OCI-LY3 (cell line): ENCODE results near the gene CYFIP2.

Source experiments
- H2AFZ ChIP-seq: fragments of 200-600, 300-600 bp; shearing (Covaris generic); 2 replicates; pipeline ENCODE4 v1.6.0; 2014; ENCODE audit warnings: antibody characterized with exemption, low read depth, low read length
- H3K27ac ChIP-seq: fragments of 200-600, 300-600 bp; sonication (generic); 2 replicates; pipeline ENCODE4 v1.5.1; 2014; ENCODE audit warnings: mild to moderate bottlenecking, low read length, moderate library complexity, mixed read lengths
- H3K27me3 ChIP-seq: fragments of 200-600, 300-600 bp; sonication (generic); 2 replicates; pipeline ENCODE4 v1.6.1; 2014; ENCODE audit warnings: low read depth, low read length, mixed read lengths
- H3K36me3 ChIP-seq: fragments of 200-600, 300-600 bp; sonication (generic); replicated peaks from 2 replicates; pipeline ENCODE3; 2014; ENCODE audit warnings: low read depth, low read length, mixed read lengths
- H3K4me1 ChIP-seq: fragments of 300-600, 200-600 bp; sonication (generic); 2 replicates; pipeline ENCODE4 v1.6.1; 2014; ENCODE audit warnings: low read length, mixed read lengths
- H3K4me2 ChIP-seq: fragments of 200-600, 300-600 bp; sonication (generic); 2 replicates; pipeline ENCODE4 v1.6.1; 2014; ENCODE audit warnings: low read length, mixed read lengths
- H3K4me3 ChIP-seq: fragments of 300-600, 200-600 bp; sonication (generic); 2 replicates; pipeline ENCODE4 v1.5.1; 2014; ENCODE audit warnings: antibody characterized with exemption, mild to moderate bottlenecking, low read length, moderate library complexity
- H3K79me2 ChIP-seq: fragments of 300-600, 200-600 bp; shearing (Covaris generic); 2 replicates; pipeline ENCODE4 v1.6.1; 2014; ENCODE audit warnings: mild to moderate bottlenecking, low read length, mixed read lengths
- H3K9ac ChIP-seq: fragments of 300-600, 200-600 bp; shearing (Covaris generic); 2 replicates; pipeline ENCODE4 v1.6.0; 2014; ENCODE audit warnings: mild to moderate bottlenecking, low read length, moderate library complexity
- H3K9me3 ChIP-seq: fragments of 200-600, 300-600 bp; shearing (Covaris generic); 2 replicates; pipeline ENCODE4 v1.6.1; 2014; ENCODE audit warnings: low read length, mixed read lengths; ENCODE audit not compliant: insufficient read depth
- H4K20me1 ChIP-seq: fragments of 200-600, 300-600 bp; sonication (generic); 2 replicates; pipeline ENCODE4 v1.6.1; 2016; ENCODE audit warnings: low read length, mixed read lengths; ENCODE audit not compliant: insufficient read depth
- CTCF ChIP-seq: fragments of 200-600, 300-600 bp; sonication (generic); IDR thresholded peaks from 2 replicates; pipeline ENCODE4 v1.5.1; 2014; ENCODE audit warnings: antibody characterized with exemption, low read length, low read depth
- EZH2phosphoT487 ChIP-seq: fragments of 200-600 bp; shearing (Covaris generic); IDR thresholded peaks from 2 replicates; pipeline ENCODE4 v1.6.1; 2018; ENCODE audit warnings: antibody characterized with exemption, mixed run types, low read depth

The CYFIP2 gene

GRCh38 chr5:157225469-157226422 is 40.2 kb upstream of the CYFIP2 start:
- Histone ChIP-seq H3K4me1 (no peaks in the 10 kb centered on the region), H2AFZ (no peak overlapping the region), H3K27me3 (no peaks in the 10 kb centered on the region), H3K79me2 (no peaks in the 10 kb centered on the region), H3K9ac (no peak overlapping the region), H3K4me3 (no peak overlapping the region), H3K27ac (no peak overlapping the region), H3K4me2 (no peak overlapping the region), H4K20me1 (no peaks in the 10 kb centered on the region), H3K36me3 (no peaks in the 10 kb centered on the region), H3K9me3 (no peaks in the 10 kb centered on the region)
- TF ChIP-seq EZH2phosphoT487 (no peak), CTCF (no peak)

GRCh38 chr5:157230610-157231009 is 35.3 kb upstream of the CYFIP2 start:
- Histone ChIP-seq H2AFZ (no peak overlapping the region), H3K9me3 (no peaks in the 10 kb centered on the region), H3K27me3 (no peaks in the 10 kb centered on the region), H3K4me3 (no peak overlapping the region), H3K9ac (no peak overlapping the region), H3K36me3 (no peaks in the 10 kb centered on the region), H3K4me1 (no peaks in the 10 kb centered on the region), H3K27ac (no peak overlapping the region), H3K79me2 (no peaks in the 10 kb centered on the region), H4K20me1 (no peaks in the 10 kb centered on the region), H3K4me2 (no peak overlapping the region)
- TF ChIP-seq EZH2phosphoT487 (no peak), CTCF (no peak)

- H3K9me3 ChIP-seq: no peaks in the 10 kb centered on the region
- H3K27ac ChIP-seq: no peak overlapping the region
- no peaks in the 10 kb centered on the region for H3K4me1 ChIP-seq
- H3K9ac ChIP-seq: no peak overlapping the region
- H4K20me1 ChIP-seq: no peaks in the 10 kb centered on the region
- no peak overlapping the region for H3K4me2 ChIP-seq
- no peaks in the 10 kb centered on the region for H3K36me3 ChIP-seq
- H2AFZ ChIP-seq: no peak overlapping the region
- no peaks in the 10 kb centered on the region for H3K79me2 ChIP-seq
- TF ChIP-seq EZH2phosphoT487 (no peak), CTCF (no peak)
- no peak overlapping the region for H3K4me3 ChIP-seq
- H3K27me3 ChIP-seq: no peaks in the 10 kb centered on the region
These were observed 33.2 kb upstream of the CYFIP2 start for GRCh38 chr5:157232706-157233105.

GRCh38 chr5:157233515-157233914 is 32.4 kb upstream of the CYFIP2 start:
- H3K9me3 ChIP-seq: no peaks in the 10 kb centered on the region
- H3K9ac ChIP-seq: no peak overlapping the region
- H2AFZ ChIP-seq: no peak overlapping the region
- TF ChIP-seq EZH2phosphoT487 (no peak), CTCF (no peak)
- H3K4me3 ChIP-seq: no peak overlapping the region
- no peaks in the 10 kb centered on the region for H3K27me3 ChIP-seq
- no peaks in the 10 kb centered on the region for H3K36me3 ChIP-seq
- H3K27ac ChIP-seq: no peak overlapping the region
- no peaks in the 10 kb centered on the region for H3K79me2 ChIP-seq
- no peaks in the 10 kb centered on the region for H3K4me1 ChIP-seq
- no peak overlapping the region for H3K4me2 ChIP-seq
- no peaks in the 10 kb centered on the region for H4K20me1 ChIP-seq
